ENCODE measurements around the gene CDC42EP3.

Gene CDC42EP3

DNA sequence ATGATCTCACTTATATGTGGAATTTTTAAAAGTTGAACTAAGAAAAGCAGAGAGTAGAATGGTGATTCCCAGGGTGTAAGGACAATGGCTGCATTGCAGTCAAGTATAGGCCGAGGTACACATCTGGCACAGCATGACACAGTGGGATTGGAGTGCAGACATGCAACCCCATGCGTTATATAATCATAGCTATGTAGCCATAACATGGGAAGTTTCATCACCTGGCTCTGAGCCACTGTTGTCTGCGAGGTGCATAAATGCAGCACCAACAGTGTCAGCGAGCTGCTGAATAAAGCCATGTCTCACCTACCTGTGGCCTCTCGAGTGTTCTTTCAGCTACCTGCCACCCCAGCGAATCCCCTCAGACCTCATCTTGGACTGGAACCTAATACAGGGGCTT is 61.7 kb downstream of the CDC42EP3 start:
- Histone ChIP-seq H3K79me2 (ENCODE audit: insufficient read depth, low read depth) (no peaks in the 10 kb centered on the region), H3K9ac (no peak overlapping the region)

GRCh38 chr2:37604716-37605115 is 66.7 kb downstream of the CDC42EP3 start:
- no peak overlapping the region for H2AFZ ChIP-seq (ENCODE audit: low read depth)
- TF ChIP-seq, protein P1, sequence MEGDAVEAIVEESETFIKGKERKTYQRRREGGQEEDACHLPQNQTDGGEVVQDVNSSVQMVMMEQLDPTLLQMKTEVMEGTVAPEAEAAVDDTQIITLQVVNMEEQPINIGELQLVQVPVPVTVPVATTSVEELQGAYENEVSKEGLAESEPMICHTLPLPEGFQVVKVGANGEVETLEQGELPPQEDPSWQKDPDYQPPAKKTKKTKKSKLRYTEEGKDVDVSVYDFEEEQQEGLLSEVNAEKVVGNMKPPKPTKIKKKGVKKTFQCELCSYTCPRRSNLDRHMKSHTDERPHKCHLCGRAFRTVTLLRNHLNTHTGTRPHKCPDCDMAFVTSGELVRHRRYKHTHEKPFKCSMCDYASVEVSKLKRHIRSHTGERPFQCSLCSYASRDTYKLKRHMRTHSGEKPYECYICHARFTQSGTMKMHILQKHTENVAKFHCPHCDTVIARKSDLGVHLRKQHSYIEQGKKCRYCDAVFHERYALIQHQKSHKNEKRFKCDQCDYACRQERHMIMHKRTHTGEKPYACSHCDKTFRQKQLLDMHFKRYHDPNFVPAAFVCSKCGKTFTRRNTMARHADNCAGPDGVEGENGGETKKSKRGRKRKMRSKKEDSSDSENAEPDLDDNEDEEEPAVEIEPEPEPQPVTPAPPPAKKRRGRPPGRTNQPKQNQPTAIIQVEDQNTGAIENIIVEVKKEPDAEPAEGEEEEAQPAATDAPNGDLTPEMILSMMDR (conservative IDR thresholded peaks at IDR 0.05; ENCODE audit: low read depth, low read length): no peak
- H4K20me1 ChIP-seq (ENCODE audit: insufficient read depth): no peaks in the 10 kb centered on the region
- H3K4me2 ChIP-seq: no peak overlapping the region
- H3K27me3 ChIP-seq (ENCODE audit: insufficient read depth, low read depth): no peaks in the 10 kb centered on the region
- no peaks in the 10 kb centered on the region for H3K36me3 ChIP-seq (ENCODE audit: insufficient read depth)
- no peaks in the 10 kb centered on the region for H3K4me1 ChIP-seq (ENCODE audit: low read depth, poor library complexity, severe bottlenecking)
- H3K79me2 ChIP-seq (ENCODE audit: insufficient read depth, low read depth): no peaks in the 10 kb centered on the region
- H3K4me3 ChIP-seq (IDR thresholded peaks at IDR 0.05; ENCODE audit: insufficient read depth, low read depth, low read length): no peak overlapping the region
- H3K9ac ChIP-seq: no peak overlapping the region
- no peak overlapping the region for H3K27ac ChIP-seq

More for the DNA sequence above, 61.7 kb downstream of the CDC42EP3 start:
- TF ChIP-seq, protein P1 (conservative IDR thresholded peaks at IDR 0.05; ENCODE audit: low read depth, low read length): no peak
- Histone ChIP-seq H3K27me3 (ENCODE audit: insufficient read depth, low read depth) (no peaks in the 10 kb centered on the region), H3K4me3 (IDR thresholded peaks at IDR 0.05; ENCODE audit: insufficient read depth, low read depth, low read length) (no peak overlapping the region), H3K36me3 (ENCODE audit: insufficient read depth) (no peaks in the 10 kb centered on the region), H2AFZ (ENCODE audit: low read depth) (no peak overlapping the region), H3K27ac (no peak overlapping the region), H4K20me1 (ENCODE audit: insufficient read depth) (no peaks in the 10 kb centered on the region), H3K4me1 (ENCODE audit: low read depth, poor library complexity, severe bottlenecking) (no peaks in the 10 kb centered on the region), H3K4me2 (no peak overlapping the region)

DNA sequence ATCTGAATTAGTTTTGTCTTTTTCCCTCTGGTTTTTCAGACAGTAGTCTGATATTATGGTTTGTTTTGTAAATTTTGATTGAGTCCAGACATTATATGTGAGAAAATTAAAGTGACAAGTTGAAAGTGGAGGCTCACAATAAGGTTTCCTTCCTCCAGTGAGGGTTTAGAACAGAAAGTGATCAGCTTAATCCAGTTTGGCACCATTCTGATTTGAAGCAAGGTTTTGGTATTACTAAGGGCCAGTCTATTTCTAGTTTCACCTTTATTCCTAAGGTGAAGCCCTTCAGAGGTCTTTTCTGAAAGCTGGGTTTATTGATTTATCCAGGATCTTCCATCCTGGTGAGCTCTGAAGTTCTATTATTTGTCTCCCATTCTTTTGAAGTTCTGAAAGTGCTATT is 68.7 kb downstream of the CDC42EP3 start:
- H3K79me2 ChIP-seq (ENCODE audit: insufficient read depth, low read depth): no peaks in the 10 kb centered on the region
- H3K36me3 ChIP-seq (ENCODE audit: insufficient read depth): no peaks in the 10 kb centered on the region
- no peak overlapping the region for H3K27ac ChIP-seq
- no peak overlapping the region for H3K4me2 ChIP-seq
- H3K4me1 ChIP-seq (ENCODE audit: low read depth, poor library complexity, severe bottlenecking): no peaks in the 10 kb centered on the region
- H4K20me1 ChIP-seq (ENCODE audit: insufficient read depth): no peaks in the 10 kb centered on the region
- H3K27me3 ChIP-seq (ENCODE audit: insufficient read depth, low read depth): no peaks in the 10 kb centered on the region
- H3K9ac ChIP-seq: no peak overlapping the region
- H3K4me3 ChIP-seq (IDR thresholded peaks at IDR 0.05; ENCODE audit: insufficient read depth, low read depth, low read length): no peak overlapping the region
- TF ChIP-seq, protein P1 (conservative IDR thresholded peaks at IDR 0.05; ENCODE audit: low read depth, low read length): no peak
- H2AFZ ChIP-seq (ENCODE audit: low read depth): no peak overlapping the region

- TF ChIP-seq, protein P1 (conservative IDR thresholded peaks at IDR 0.05; ENCODE audit: low read depth, low read length): no peak
- Histone ChIP-seq H3K4me2 (no peak overlapping the region), H3K36me3 (ENCODE audit: insufficient read depth) (no peaks in the 10 kb centered on the region), H3K9ac (no peak overlapping the region), H4K20me1 (ENCODE audit: insufficient read depth) (no peaks in the 10 kb centered on the region), H2AFZ (ENCODE audit: low read depth) (no peak overlapping the region), H3K79me2 (ENCODE audit: insufficient read depth, low read depth) (no peaks in the 10 kb centered on the region), H3K27me3 (ENCODE audit: insufficient read depth, low read depth) (no peaks in the 10 kb centered on the region), H3K27ac (no peak overlapping the region), H3K4me1 (ENCODE audit: low read depth, poor library complexity, severe bottlenecking) (no peaks in the 10 kb centered on the region), H3K4me3 (IDR thresholded peaks at IDR 0.05; ENCODE audit: insufficient read depth, low read depth, low read length) (no peak overlapping the region)
Measured at GRCh38 chr2:37602040-37602439, 69.4 kb downstream of the CDC42EP3 start.

Data from KMS-11 (cell line).